Lower leg skin (tissue), 3 donors: ENCODE results near the gene TCEANC2.

Experiments used
- CTCF ChIP-seq, 3 donors: fragments of 450-650 bp; IDR thresholded peaks; one replicate each; pipeline ENCODE4 v1.5.1; 2016; ENCODE audit warnings: antibody characterized with exemption in 3 of 3, mild to moderate bottlenecking in 3 of 3, moderate library complexity in 2 of 3
- POLR2A ChIP-seq, 2 donors: fragments of 450-650 bp; IDR thresholded peaks; one replicate each; pipeline ENCODE4 v1.6.1; 2016 to 2017; ENCODE audit warnings: antibody characterized with exemption in 2 of 2, mild to moderate bottlenecking in 1 of 2, moderate library complexity in 1 of 2

GRCh38 chr1:54138994-54139393, 85.6 kb downstream of the TCEANC2 start:
- TF ChIP-seq CTCF (IDR thresholded peaks at IDR 0.05) (no peak), POLR2A (IDR thresholded peaks at IDR 0.05) (no peak)
